ENCODE data around the gene ITGB1BP1. TPM values are rescaled to one million over a fixed set of nuclear protein-coding genes. Genes with fewer than 3 reads are reported as not detected.

Gene ITGB1BP1
- total RNA-seq, 1 donor from 2014 or later, result 53.8 TPM

GRCh38 chr2:9441556-9441955 is 18.2 kb upstream of the ITGB1BP1 start:
- no peak for DNase-seq (ENCODE audit: extremely low spot score in 2 of 2)
- H3K9me3 ChIP-seq, result no peaks in the 10 kb centered on the region
- TF ChIP-seq POLR2A (IDR thresholded peaks at IDR 0.05), result no peak
- no peak for TF ChIP-seq POLR2AphosphoS5 (IDR thresholded peaks at IDR 0.05; ENCODE audit: insufficient read depth in 1 of 2, low read depth in 1 of 2)
- no peak for TF ChIP-seq CTCF (IDR thresholded peaks at IDR 0.05)
- no peak overlapping the region for H3K4me3 ChIP-seq
- H3K4me1 ChIP-seq, result no peaks in the 10 kb centered on the region
- H3K27ac ChIP-seq, result no peak overlapping the region
- no peaks in the 10 kb centered on the region for H3K27me3 ChIP-seq
- intact Hi-C loops (cut with DNase I), result no loop called here
- peaks cover 4 to 60% of the 10 kb centered on the region in 2 donors for H3K36me3 ChIP-seq

- TF ChIP-seq POLR2AphosphoS5 (IDR thresholded peaks at IDR 0.05; ENCODE audit: insufficient read depth in 1 of 2, low read depth in 1 of 2) (no peak), POLR2A (IDR thresholded peaks at IDR 0.05) (no peak), CTCF (IDR thresholded peaks at IDR 0.05) (no peak)
Measured at GRCh38 chr2:9440058-9440727, 16.9 kb upstream of the ITGB1BP1 start.

GRCh38 chr2:9439536-9439935 is 16.2 kb upstream of the ITGB1BP1 start:
- H3K27ac ChIP-seq, result no peak overlapping the region
- peaks cover 4 to 59% of the 10 kb centered on the region in 2 donors for H3K36me3 ChIP-seq
- no peaks in the 10 kb centered on the region for H3K9me3 ChIP-seq
- H3K4me3 ChIP-seq, result no peak overlapping the region
- intact Hi-C loops (cut with DNase I), result no loop called here
- no peaks in the 10 kb centered on the region for H3K4me1 ChIP-seq
- TF ChIP-seq CTCF (IDR thresholded peaks at IDR 0.05) (no peak), POLR2AphosphoS5 (IDR thresholded peaks at IDR 0.05; ENCODE audit: insufficient read depth in 1 of 2, low read depth in 1 of 2) (no peak), POLR2A (IDR thresholded peaks at IDR 0.05) (no peak)
- no peaks in the 10 kb centered on the region for H3K27me3 ChIP-seq
- no peak for DNase-seq (ENCODE audit: extremely low spot score in 2 of 2)

More at GRCh38 chr2:9440058-9440727, 16.9 kb upstream of the ITGB1BP1 start:
- Histone ChIP-seq H3K36me3 (peaks cover 4 to 62% of the 10 kb centered on the region in 2 donors), H3K9me3 (no peaks in the 10 kb centered on the region), H3K4me1 (no peaks in the 10 kb centered on the region), H3K27me3 (no peaks in the 10 kb centered on the region), H3K27ac (no peak overlapping the region), H3K4me3 (no peak overlapping the region)
- DNase-seq (ENCODE audit: extremely low spot score in 2 of 2), result no peak
- intact Hi-C loops (cut with DNase I), result no loop called here

- intact Hi-C loops (cut with DNase I), result no loop called here
- TF ChIP-seq POLR2A (IDR thresholded peaks at IDR 0.05) (no peak), CTCF (IDR thresholded peaks at IDR 0.05) (no peak), POLR2AphosphoS5 (IDR thresholded peaks at IDR 0.05; ENCODE audit: insufficient read depth in 1 of 2, low read depth in 1 of 2) (no peak)
Measured at GRCh38 chr2:9434489-9434888, 11.2 kb upstream of the ITGB1BP1 start.

More at GRCh38 chr2:9434489-9434888, 11.2 kb upstream of the ITGB1BP1 start:
- Histone ChIP-seq H3K36me3 (peaks cover 0 to 68% of the 10 kb centered on the region in 2 donors), H3K27me3 (no peaks in the 10 kb centered on the region), H3K4me3 (no peak overlapping the region), H3K9me3 (no peaks in the 10 kb centered on the region), H3K4me1 (no peaks in the 10 kb centered on the region), H3K27ac (no peak overlapping the region)
- no peak for DNase-seq (ENCODE audit: extremely low spot score in 2 of 2)

Data from vagina (tissue), 2 donors.